NCI-H748 (cell line): ENCODE measurements around the gene PIP5K1C.

Experiments
- DNase-seq: peaks from one replicate; lab custom pipeline; 2025; ENCODE audit not compliant: unreplicated experiment; lab: John Stamatoyannopoulos, UW

Gene PIP5K1C

DNA sequence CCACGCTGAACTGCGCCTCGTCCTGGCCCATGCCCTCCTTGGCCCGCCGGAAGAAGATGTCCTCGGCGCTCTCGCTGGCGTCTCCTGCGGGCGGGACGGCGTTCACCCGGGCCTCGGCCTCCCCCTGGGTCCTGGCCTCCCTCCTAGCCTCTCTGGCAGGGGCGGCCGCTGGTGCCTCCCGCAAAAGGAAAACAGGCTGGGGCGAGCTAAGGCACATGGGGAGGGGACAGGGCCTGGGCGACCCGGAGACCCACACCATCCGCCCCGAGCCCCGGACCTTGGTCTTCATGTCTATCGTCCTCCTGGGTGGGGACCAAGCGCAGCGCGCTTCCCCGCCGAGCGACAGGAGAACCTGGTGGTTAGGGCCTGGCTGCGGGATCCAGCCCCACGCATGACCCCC, 87.9 kb downstream of the PIP5K1C start:
- no peak for DNase-seq

DNA sequence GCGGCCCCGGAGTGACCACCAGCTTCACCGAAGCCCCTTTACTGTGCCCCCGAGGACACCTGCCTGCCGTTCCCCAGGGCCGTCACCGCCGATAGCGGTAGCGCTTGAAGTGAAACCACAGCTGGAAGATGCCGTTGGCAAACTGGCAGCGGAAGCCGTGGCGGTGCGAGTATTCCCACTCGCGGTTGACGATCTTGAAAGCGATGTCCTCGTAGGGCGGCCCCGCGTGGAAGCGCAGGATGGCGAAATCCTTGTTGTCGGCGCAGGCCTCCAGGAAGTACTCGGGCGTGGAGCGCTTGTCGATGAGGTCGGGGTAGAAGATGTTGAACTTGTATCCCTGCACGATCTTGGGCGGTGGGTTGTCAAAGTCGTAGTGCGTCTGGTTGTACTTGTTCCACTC, 88.4 kb downstream of the PIP5K1C start:
- no peak for DNase-seq

DNA sequence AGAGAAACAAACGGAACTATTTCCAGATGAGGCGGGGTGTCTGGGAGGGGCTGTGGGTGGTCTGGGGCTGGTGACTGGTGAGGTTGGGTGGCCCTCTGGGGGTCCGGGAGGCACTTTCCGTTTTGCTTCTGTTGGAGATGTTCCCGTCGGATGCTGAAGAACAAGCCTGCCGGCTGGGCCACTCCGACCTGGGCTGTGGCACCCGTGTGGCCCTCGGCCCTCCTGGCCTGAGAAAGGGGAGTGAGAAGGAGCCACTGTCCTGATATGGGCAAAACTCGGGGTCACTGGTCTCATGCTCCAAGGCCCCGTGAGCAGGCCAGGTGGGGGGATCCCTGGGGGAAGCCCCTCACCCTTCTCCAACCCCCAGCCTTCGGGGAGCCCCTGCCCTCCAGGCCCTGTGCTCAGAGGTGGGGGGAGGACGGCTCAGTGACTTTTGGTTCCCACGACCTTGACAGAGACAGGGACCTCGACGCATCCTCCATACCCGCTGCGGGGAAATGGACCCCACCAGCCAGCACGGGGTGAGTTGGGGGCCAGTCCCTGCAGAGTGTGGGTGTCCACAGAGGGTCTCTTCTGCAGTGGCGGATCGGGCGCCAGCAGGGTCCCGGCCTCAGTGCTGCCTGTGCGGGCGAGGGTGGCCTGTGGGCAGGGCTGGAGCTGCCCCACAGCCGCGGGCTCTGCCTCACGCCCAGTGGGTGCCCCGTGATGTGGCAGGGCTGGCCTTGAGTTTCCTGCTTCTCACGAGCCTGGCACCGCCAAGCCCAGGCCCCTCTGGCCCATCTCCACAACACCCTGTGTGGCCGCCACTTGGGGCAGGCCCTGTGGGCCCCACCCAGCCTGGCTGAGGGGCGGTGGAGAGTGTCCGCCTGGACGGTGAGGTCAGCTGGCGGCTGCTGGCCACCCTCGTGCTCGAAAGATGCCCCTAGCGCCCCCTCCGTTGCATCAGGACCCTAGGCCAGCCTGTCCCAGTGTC, 89.2 kb downstream of the PIP5K1C start:
- DNase-seq: no peak

DNA sequence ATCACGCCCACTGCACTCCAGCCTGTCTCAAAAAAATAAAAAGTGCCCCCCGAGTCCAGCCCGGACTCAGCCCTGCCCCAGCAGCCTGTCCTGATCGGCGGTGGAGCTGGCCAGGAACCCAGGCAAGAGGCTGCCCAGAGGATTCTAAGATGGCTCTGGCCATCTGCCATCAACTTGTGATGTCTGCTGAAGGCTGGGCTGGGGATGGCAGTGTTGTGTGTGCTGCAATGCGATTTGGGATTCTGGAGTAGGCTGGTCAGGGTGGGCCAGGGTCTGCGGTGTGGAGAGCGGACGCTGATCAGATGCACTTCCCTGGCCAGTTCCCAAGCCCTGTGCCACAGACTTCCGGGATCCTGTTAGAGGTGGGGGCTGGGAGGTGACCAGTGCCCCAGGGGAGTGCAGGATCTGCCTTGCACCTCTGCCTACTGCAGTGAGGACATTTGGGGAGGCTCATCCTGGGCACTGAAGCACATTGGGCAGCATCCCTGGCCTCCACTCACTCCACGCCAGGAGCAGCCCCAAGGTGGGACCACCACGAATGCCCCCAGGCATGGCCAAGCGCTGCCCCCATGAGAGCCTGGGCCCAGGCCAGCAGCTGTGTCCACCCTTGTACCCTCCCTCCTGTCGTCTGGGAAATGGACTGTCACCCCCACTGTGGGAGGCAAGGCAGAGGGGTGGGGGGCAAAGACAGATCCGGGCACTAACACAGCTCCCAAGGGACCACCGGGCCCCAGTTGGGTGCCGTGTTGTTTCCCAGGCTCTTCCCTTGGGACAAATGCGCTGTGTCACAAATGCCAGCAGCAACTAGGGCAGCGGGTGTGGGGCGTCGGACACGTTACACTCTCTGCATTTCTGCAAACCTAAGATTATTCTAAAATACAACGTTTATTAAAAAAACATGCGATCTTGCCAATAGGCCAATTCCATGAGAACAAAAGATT, 90.2 kb downstream of the PIP5K1C start:
- no peak for DNase-seq

DNA sequence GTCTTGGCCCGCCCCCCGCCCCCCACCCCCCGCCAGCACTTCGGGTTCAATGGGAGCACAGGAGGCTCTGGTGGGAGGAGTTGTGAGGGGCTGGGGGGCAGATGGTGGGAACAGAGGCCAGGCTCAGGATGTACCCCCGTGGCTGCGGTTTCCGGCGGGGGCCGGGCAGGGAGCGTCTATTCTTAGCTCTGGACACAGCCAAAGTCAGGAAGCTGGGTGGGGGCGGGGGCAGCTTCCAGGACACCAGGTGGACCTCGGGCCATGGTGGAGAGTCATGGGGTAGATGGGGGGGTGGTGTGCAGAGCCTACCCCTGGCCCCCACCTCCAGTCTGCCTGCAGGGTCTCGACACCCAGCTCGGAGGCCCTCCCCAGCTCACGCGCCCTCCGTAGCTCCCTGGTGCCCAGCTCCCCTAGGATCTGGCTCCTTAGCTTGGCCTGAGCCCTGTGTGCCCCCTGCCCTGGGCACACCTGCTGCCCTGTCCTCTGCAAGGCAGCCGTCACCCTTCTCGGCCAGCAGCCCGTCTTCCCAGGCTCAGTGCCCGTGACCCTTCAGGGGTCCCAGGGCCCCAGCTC, 91.4 kb downstream of the PIP5K1C start:
- no peak for DNase-seq

DNA sequence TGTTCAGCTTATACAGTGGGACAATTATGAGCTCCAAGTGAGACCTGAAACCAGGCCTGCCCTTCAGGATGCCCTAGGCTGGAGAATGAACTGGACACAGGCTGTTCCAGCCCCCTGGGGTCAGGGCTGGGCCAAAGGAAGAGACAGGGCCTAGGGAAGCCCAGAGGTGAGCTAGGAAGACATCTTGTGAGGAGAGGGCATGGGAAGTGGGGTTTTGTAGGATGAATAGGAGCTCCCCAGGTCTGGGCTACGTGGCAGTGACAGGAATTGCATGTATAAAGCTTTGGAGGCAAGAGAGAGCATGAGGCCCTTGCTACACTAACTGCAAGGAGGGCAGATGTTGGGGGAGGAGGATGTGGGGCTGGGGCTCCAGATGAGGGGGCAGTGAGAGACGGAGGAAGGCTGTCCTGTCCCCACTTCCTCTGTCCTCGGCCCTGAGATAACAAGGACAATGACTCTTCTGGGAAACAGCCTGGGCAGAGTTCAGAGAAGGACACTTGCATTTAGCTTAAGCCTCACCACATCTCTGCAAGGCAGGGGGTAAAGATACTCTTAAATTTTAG, 92.1 kb downstream of the PIP5K1C start:
- no peak for DNase-seq

DNA sequence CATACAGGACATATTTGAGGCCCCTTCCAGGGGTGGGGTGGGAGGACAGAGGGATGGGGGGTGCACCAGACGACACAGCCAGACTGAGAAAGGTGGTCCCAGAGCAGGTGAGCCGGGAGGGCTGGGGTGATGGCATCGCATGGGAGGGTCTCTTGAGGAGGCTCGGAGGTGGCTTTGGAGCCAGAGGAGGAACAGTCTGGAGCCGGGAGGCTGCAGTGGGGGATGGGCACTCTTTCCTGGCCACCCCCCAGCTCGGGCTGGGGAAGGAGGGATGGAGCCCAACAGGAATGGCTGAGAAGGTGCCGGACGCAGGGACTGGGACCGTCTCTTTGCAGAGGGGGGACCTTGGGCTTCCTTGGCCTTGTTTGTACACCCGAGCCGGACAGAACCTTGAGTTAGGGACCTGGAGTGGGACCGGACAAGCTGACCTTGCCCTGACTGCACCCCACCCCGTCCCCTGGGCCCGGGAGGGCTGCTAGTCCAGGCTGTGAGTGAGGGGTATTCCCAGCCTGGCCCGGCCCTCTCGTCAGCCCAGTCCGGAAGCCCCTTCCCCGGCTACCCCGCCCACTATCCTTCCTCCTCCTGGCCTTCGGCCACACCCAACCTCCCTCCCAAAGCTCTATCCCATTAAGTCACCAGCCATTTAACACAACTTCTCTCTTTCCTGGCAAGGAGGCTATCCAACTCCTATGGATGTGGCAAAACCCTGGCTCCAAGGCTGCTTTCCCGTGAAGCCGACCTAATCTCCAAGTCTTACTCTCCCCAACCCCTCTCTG, 92.8 kb downstream of the PIP5K1C start:
- DNase-seq: no peak

DNA sequence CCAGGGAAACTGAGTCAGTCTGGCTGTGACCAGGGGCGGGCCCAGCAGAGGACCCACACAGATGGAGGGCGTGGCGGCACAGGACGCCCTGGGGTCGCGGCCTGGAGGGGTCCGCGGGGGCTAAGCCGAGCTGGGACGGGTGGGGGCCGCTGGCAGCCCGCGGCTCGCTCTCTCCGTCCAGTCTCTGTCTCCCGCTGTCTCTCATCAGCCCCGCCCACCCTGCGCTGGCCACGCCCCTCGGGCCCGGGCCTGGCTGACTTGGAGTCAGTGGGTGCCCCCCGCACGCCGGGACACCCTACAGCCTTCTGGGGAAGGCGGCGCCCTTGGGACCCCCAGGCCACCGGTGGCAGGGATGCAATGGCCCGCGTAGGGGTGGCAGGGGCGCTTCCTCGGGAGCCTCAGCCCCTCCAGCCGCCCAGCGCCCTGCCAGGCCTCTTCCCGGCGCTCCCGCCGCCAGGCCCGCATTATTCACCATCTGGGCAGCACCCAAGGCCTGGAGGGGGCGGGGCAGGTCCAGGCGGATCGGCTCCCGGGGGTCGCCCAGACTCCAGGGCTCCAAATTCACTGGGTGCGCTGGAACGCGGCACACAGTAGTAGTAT, 93.5 kb downstream of the PIP5K1C start, which contains the start of gene TBXA2R:
Gene TBXA2R (minus strand): TSS at position 186 of the 600 bp plus-strand sequence. CDS start 6,241 bp downstream, outside the sequence.
- DNase-seq: peak; percentile 32

DNA sequence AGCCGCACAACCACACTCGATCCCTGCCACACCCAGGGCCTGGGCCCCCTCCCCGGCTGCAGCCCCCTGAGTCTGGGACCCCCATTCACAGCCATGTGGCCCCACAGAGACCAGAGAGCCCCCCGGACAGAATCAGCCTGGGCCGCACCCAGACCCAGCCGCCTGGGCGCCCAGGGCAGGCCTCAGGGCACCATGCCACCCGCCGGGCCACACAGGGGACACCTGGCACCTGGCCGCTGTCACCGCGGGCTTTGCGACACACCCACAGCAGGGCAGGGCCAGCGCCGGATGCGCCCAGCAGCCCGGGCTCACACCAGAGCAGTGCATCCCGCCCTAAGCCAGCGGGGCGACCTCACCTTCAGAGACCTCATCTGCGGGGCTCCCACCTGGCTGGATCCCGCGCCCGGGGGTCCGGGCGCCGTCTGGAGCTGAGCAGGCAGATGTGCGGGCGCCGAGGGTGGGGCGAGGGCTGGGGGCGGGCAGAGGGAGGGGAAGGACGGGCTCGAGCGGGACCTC, 94.0 kb downstream of the PIP5K1C start:
- peak; percentile 52 for DNase-seq

DNA sequence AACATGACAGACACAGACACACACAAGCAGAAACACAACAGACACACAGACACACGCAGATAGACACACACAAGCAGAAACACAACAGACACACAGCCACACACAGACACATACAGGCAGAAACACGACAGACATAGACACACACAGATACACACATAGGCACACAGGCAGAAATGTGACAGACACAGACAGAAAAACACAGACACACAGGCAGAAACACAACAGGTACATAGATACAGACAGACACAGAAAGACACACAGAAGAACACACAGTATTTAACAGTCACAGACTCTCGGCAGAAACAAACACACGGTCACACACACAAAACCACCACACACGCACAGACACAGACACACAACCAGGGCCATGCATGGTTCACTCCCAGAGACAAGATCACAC, 94.5 kb downstream of the PIP5K1C start:
- DNase-seq: no peak

DNA sequence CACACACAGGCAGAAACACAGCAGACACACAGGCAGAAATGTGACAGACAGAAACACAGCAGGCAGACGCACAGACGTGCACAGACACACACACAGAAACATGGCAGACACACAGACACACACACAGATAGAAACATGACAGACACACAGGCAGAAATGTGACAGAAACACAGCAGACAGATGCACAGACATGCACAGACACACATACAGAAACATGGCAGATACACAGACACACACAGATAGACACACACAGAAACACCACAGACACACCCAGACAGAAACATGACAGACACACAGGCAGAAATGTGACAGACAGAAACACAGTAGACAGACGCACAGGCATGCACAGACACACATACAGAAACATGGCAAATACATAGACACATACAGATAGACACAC, 94.9 kb downstream of the PIP5K1C start:
- no peak for DNase-seq

DNA sequence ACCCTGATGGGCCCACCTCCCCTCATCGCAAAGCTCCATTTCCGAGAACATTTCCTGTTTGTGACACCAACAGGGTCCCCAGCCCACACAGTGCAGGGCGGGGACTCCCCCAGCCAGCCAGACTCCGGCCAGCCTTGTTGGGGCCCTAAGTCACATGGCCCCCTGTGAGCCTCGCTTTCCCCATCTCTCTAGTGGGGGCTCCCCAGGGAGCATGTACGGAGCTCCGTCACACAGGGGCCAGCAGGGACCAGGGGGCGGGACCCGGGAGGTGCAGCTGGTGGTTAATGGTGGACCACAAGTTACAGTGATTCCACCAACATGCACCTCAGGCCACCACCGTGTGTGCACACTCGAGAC, 95.3 kb downstream of the PIP5K1C start:
- DNase-seq: no peak

DNA sequence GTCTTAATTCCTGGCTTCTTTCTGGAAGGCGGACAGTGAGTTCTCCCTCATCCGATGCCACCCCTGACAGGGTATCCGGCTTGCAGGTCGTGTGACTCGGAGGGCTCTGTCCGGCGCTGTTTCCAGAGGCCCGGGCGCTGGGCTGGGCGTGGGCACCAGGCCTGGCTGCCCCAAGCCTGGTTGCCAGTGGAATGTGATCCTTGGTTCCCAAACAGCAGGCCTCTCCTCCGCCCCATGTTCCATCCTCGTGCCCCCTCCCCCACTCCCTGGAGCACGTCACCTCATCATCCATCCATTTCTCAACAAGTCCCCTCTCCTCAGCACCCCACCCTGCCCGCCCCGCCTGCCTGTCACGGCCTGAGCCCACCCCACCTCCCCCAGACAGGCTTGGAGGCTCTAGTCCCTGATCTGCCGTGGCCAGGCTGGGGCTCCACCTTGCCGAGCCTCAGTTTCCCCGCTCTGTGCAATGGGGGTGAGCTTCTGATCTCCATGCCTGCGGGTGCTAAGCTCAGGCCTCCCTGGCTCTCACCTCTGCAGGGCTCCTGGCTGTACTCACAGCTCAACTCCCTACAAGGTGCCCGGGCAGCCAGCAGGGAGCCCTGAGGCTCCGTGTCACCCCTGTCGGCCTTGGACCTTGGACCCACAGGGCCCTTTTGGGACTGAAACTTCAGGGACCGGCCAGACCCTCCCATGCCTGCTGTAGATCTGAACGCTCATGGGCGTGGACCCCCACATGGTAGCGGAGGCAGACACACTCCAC, 95.9 kb downstream of the PIP5K1C start:
- DNase-seq: no peak

DNA sequence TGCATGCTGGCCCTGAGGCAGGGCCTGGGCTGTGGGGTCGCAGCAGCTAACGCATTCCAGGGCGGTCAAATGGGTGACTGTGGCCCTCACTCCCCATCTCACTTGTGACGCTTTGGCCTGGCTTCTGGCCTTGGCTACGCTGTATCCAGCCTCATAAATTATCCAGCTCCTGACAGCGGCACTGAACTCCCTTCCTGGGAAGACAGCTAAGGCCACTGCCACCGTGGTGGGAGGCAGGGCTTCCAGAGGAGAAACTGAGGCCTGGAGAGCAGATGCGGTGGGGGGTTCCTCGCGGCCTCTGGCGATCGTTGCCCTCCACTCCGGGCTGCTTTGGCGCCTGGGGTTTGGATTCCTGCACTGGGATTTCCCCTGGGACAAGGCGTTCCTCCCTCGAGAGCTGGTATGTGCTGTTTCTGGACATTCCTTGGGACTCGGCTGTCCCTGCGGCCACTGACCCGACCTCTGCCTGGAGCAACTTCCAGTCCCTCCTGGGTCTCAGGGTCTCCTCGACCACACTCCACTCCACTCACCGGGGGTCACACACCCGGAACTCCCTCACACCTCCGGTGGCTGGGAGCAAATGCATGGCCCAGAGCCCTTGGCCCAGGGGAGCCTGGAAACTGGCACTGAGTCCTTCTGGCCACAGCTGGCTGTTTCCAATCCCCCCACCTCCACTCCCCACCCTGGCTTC, 97.0 kb downstream of the PIP5K1C start:
- no peak for DNase-seq

DNA sequence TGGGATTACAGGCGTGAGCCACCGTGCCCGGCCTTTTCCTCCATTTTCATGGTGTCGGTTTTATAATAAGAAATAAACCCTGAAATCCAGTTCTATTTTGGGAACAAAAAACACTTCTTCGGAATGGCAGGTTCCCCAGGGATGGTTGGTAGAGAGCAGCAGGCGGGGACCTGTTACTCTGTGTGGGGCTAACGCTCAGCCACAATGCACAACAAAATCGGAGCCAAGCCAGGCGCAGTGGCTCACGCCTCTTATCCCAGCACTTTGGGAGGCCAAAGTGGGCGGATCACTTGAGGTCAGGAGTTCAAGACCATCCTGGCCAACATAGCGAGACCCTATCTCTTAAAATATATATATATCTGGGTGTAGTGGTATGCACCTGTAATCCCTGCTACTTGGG, 99.2 kb downstream of the PIP5K1C start:
- no peak for DNase-seq

DNA sequence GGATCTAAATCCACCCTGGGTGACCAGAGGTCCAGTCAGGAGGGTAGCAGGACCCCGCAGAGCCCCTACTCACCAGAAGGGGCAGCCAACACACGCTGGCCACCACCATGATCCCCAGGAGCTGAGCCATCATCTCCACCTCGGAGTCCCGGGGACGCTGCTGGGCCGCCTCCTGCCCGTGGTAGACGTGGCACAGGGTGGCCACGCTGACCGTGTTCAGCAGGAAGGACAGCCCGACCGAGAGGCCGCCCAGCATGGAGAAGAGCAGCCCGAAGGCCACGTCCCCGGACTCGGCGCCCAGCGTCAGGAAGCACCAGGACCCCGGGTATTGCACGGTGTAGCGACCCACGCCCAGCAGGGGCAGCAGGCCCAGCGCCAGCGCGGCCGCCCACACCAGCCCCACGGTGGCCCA, 100.5 kb downstream of the PIP5K1C start:
- no peak for DNase-seq

DNA sequence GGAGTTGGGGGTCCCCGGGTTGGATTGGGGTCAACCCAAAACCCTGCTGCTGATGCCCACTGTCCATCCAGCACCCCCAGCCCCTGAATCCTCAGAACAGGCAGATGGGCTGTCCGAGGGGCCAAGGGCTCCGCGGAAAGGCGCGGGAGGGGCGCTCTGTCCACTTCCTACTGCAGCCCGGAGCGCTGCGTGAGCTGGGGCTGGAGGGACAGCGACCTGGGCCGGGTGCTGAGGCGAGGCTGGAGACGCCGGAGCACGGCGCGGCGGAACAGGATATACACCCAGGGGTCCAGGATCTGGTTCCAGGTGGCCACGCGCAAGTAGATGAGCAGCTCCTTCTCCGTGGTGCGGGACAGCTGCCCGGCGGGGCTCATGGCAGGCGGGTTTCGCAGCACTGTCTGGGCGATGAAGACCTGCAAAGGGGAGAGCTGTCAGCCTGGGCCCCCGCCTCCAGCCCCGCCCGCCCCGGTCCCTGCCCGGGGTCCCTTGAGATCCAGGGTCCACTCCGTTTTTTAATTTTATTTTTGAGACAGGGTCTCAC, 104.7 kb downstream of the PIP5K1C start:
- DNase-seq: no peak

DNA sequence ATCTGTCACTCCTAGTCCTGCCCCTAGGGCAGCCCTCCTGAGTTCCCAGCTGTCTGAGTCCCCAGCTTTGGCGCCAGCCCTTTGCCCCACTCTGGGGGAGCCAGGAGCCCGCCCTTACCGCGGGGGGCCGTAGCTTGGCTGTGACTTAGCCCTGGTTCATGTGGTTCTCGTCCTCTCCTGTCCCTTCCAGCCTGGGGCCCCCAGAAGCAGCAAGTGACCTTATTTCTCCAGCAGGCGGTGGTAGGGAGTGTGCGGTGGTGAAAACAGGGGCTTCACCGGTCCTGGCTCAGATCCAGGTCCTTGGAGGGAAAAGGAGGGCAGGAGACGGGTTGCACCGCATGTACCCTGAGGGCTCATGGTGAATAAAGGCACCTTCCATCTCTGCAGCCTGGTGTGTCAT, 107.1 kb downstream of the PIP5K1C start:
- no peak for DNase-seq
